ENCODE measurements around the gene ZNF648.
"Not testable (repeated sequence)": the region's sequence is repeated elsewhere in the genome, so short reads cannot be mapped to it uniquely, and the experiment has no call there.

ZNF648 gene

DNA sequence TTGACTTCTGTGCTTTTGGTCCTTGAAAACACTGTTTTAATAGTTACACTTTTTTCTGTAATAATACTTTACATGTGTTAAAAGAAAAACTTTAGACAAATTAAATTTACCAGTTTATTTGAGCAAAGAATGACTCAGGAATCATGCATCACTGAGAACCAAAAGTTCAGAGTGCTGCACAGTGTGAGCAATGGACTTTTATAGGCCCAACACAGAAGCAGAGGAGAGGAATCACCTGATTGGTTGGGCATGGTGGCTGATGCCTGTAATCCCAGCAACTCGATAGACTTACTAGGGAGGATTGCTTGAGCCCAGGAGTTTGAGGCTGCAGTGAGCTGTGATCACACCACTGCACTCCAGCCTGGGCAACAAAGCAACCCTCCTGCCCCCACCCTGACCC lies 29.3 kb downstream of the ZNF648 start:
- no peak for DNase-seq (ENCODE audit: low read depth)
- TF ChIP-seq, protein P1, sequence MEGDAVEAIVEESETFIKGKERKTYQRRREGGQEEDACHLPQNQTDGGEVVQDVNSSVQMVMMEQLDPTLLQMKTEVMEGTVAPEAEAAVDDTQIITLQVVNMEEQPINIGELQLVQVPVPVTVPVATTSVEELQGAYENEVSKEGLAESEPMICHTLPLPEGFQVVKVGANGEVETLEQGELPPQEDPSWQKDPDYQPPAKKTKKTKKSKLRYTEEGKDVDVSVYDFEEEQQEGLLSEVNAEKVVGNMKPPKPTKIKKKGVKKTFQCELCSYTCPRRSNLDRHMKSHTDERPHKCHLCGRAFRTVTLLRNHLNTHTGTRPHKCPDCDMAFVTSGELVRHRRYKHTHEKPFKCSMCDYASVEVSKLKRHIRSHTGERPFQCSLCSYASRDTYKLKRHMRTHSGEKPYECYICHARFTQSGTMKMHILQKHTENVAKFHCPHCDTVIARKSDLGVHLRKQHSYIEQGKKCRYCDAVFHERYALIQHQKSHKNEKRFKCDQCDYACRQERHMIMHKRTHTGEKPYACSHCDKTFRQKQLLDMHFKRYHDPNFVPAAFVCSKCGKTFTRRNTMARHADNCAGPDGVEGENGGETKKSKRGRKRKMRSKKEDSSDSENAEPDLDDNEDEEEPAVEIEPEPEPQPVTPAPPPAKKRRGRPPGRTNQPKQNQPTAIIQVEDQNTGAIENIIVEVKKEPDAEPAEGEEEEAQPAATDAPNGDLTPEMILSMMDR (conservative IDR thresholded peaks at IDR 0.05; ENCODE audit: low read depth, low read length) = no peak
- no peak overlapping the region for H3K4me3 ChIP-seq (ENCODE audit: low read depth, low read length)

DNA sequence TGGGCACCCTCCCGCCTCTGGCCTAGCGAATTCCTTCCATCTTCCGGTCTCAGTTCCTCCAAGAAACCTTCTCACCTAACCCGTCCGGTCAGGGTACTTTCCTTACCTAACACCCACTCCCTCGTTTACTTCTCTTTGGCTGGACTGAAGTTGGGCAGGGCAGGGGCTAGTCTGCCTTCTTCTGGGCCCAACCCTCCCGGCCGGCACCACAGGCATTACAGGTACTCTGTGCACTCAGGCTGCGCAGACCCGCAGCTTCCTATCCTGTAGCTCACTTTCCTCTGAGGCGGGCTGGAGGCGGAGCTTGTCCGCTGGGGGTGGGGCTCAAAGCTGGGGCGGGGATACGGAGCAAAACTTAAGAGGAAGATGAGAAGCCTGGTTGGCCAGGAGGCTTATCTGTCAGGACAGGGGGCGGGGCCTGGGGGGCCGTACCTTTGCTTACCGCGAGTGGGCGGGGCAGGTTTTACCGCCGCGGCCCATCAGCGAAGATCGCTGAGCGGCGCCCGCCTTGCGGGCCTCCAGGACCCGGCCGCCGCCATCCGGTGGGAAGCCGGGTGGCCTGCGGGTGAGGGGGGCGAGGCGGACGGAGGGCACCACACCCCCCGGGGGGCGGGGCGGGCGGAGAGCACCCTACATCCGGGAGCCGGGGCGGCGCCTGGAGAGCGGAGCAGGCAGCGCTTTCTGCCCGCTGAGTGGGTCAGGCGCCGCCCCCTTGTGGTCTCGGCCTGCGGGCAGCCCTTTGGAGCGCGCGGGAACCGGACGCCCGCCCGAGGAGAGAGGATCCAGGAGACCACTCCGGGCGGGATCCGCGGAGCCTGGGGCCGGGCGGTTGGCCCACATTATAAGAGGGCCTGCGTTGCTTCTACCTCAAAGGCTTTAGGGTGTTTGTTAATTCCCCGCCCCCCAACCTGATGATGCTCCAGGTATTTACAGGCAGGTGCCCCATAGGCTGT lies 31.9 kb downstream of the ZNF648 start:
- TF ChIP-seq, protein P1 (conservative IDR thresholded peaks at IDR 0.05; ENCODE audit: low read depth, low read length) = no peak
- DNase-seq (ENCODE audit: low read depth) = peak; percentile 81
- peak overlapping the region; percentile 53 for H3K4me3 ChIP-seq (ENCODE audit: low read depth, low read length)

GRCh38 chr1:182029002-182029378 lies 32.5 kb downstream of the ZNF648 start:
- no peak for DNase-seq (ENCODE audit: low read depth)
- TF ChIP-seq, protein P1 (conservative IDR thresholded peaks at IDR 0.05; ENCODE audit: low read depth, low read length) = no peak
- peak overlapping the region; percentile 53 for H3K4me3 ChIP-seq (ENCODE audit: low read depth, low read length)

- TF ChIP-seq, protein P1 (conservative IDR thresholded peaks at IDR 0.05; ENCODE audit: low read depth, low read length) = no peak
- no peak for DNase-seq (ENCODE audit: low read depth)
- H3K4me3 ChIP-seq (ENCODE audit: low read depth, low read length) = no peak overlapping the region
Measured at GRCh38 chr1:182015360-182015759, 46.2 kb downstream of the ZNF648 start.

- not testable (repeated sequence) for H3K4me3 ChIP-seq (ENCODE audit: low read depth, low read length); DNase-seq (ENCODE audit: low read depth)
Measured at GRCh38 chr1:182010800-182011370, 50.6 kb downstream of the ZNF648 start.

- DNase-seq (ENCODE audit: low read depth); H3K4me3 ChIP-seq (ENCODE audit: low read depth, low read length): not testable (repeated sequence)
Measured at GRCh38 chr1:182005398-182005797, 56.1 kb downstream of the ZNF648 start.

- DNase-seq (ENCODE audit: low read depth) = no peak
- TF ChIP-seq, protein P1 (conservative IDR thresholded peaks at IDR 0.05; ENCODE audit: low read depth, low read length) = no peak
- H3K4me3 ChIP-seq (ENCODE audit: low read depth, low read length) = no peak overlapping the region
Measured at GRCh38 chr1:182004601-182005000, 56.9 kb downstream of the ZNF648 start.

All from choroid plexus epithelial cell (primary cell).